Stimulated activated CD4-positive, alpha-beta T cell treated with anti-CD3 and anti-CD28 coated beads, Interleukin-2, amount 100 ng/mL, for 48 hours (primary cell): ENCODE results near the gene FOXP1.

Experiments
- DNase-seq, 2 donors: peaks; one replicate each; pipeline ENCODE4 v3.0.0-alpha.2; 2020

FOXP1 gene

DNA sequence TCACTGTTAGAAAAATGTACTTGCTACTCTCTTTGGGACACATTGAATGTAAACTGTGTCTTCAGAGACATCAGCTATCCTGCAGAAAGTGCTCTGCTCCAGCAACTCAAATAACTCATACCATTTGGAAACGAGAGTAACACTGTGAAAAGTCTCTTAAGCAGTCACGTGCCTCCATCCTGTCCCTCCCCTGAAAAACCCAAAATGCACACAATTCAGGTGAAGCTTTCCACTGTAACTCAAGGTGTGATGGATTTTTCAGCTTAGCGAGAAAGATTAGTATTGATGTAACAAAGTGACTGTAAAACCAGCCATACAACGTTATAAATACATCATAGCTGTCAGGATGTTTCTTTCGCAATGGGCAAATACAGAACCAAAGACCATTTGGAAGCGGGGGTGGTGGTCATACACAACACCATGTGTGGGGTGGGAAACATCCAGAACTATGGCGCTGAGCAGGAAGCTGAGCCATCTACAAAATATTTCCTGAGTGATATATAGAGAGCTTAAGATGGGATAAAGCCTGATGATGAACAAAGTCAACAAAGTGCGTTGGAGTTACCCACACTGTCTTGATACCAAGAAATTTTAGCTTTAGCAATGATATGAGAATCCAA lies 332.3 kb downstream of the FOXP1 start:
- no peak for DNase-seq

DNA sequence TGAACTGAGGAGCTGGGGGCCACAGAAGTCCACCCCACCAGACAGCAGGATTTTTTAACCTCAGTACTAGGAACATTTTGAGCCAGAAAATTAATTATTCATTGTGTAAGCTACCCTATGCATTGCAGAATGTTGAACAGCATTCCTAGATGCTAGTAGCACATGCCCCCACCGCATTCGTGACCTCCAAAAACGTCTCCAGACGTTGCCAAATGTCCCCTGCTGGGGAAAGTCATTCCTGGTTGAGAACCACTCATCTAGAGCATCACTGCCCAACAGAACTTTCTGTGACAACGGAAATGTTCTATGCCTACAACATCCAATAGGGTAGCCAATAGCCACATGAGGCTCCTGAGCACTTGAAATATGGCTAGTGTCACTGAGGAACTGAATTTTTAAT lies 333.5 kb downstream of the FOXP1 start:
- DNase-seq, result no peak

DNA sequence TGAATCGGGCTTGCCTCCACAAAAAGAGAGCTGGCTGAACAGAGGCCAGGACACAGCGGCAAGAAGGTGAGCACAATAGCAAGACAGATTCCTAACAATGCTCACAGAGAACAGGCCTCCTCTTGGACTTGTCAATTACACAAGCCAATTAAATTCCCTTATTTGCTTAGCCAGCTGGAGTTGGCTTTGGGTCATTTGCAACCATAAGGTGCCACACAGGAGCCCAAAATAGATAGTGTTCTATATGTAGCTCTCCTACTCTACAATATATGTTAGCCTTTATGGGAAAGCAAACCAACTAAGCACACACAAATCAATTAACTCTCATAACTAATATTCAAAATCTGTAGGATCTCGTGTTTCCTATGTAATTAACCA lies 335.6 kb downstream of the FOXP1 start:
- DNase-seq, result no peak

DNA sequence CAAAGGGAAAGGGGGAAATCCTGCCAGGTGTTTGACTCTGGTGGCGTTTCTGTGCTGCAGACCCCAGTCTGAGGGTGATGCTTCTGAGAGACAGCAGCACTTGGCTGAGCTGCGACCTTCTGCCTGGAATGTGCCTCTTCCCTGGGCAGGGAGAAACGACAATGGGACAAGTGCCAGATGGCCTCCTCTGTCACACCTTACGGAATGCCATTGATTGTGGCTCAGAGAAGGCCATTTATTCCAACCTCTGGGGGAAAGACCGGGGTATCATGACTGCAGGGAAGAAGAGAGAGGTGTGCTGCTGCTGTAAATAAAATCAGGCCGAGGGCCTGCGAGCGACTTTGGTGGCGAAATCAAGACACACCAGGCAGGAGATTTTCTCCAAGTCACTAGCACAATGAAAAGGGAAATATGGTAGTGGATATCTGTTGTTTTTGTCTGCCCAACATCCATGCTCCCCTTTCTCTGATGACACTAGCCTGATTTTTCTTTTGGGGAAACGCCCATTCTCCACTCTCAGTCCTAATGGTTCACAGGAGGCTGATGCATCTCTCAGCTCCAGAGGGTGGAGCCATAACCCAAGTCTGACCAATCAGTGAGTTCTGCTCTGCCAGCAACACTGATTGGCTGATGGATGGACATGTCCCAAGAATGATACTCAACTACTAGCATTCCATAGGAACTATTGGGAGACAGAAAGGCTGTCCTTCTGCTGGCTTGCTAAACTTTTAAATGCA lies 336.1 kb downstream of the FOXP1 start:
- DNase-seq, result no peak

DNA sequence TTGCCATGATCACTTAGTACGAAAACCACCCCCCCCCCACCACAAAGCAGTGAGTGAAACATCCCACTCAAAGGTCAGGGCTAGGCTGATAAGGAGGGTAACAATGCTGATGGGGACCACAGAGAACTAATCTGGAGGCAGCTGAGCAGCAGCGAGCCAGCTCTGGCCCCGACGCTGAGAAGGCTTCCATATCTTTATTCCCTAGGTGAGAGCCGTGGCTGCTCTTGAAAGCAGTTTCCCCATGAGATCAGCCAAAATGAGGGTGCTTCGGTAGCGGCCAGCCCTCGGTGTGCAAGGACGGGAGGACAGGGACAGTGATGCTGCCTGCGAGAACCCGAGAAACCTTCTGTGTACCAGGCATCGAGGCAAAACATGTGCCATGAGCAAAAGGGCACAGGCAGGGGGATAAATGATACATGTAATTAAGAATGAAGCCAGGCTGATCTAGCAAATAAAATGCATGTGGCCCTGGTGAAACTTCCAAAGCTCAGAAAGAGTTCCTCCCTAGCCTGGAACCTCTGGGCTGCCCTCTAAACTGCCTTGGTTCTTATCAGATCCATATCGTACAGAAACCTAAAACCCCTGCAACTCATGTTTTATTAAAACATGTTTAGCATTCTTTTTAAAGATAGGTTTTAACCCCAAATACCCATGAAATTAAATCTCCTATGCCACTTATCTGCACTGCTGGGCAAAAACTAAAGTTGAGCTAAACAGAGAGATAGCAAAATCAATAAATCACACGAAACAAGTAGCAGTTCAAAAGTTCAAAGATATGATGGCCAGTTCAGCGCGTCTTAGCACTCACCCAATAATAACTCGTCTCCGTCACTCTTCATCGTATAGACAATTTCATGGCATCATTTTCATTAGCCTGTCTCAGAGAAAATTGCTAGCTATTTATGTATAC lies 337.3 kb downstream of the FOXP1 start:
- no peak for DNase-seq

DNA sequence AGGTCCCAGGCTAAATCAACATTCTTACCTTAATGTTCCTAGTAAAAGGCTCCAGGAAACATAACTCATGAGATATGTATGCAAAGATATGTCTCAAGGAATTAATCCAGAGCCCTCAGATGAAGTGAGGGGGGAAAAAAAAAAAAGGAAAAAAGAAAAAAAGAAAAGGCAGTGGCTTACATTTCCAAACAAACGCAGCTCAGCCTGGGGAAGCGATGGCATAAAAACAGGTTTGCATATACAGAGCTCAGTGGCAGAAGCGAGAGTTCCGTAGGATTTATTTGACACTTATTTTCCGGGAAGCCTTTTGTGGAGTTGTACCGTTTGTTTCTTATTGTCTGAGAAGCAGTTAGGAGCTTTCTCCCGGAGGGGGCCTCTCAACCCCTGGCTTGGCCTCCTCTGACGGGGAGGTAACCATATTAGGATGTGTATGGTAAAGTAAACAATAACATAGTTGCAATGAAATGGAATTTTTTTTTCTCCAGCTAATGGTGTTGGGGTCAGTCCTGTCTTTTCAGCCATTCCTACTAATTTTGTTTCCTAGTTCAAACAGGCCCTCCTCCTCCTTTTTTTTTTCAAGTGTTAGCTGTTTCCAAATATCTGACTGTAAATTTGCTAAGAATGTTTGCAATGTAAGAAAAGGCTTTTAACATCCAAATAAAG lies 338.6 kb downstream of the FOXP1 start:
- no peak for DNase-seq

DNA sequence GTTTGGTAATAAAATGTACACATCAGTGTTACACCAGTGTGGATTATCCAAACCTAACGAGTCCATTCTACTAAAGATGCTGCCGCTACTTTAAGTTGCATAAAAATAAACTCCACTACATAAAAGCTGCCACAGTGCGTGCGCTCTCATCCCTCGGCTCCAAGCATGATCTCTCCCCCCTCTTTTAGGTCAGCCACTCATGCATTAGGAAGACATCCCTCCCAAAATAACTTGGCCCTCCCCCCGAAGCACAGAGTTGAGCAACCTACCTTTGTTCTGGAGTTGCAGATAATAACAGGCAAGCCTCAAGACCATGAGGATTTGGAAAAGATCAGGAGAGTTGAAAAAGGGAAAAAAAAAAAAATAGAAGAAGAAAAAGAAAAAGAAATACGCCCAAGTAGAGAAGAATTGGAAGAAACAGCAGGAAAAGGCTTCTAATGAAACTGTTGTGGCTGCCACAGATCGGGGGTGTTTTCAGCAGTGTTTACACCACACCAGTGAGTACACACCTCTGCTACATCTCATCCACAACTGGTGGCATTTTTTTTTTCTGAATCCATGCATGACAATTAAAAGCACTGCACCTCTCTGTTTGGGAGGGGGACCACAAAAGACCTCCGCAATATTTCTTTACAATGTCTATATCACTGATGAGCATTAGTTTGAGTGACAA lies 339.2 kb downstream of the FOXP1 start:
- DNase-seq, result no peak

DNA sequence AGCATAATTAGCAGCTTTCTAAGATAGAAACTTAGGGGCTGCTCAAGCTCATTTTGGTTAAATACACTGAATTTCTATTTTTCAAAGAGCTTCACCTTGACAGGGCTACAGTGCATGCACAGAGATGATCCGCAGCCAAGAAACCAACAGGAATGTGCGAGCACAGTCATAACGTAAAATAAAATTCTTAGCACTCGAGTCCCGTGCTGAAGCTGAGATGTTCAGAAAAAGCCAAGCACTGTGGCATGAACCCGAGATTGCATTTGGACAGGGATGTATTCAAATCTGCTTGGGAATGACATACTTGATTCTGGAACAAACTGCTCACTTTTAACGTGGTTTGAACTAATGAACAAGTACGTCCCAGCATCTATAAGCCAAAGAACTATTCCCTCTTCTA lies 340.3 kb downstream of the FOXP1 start:
- DNase-seq, result no peak

DNA sequence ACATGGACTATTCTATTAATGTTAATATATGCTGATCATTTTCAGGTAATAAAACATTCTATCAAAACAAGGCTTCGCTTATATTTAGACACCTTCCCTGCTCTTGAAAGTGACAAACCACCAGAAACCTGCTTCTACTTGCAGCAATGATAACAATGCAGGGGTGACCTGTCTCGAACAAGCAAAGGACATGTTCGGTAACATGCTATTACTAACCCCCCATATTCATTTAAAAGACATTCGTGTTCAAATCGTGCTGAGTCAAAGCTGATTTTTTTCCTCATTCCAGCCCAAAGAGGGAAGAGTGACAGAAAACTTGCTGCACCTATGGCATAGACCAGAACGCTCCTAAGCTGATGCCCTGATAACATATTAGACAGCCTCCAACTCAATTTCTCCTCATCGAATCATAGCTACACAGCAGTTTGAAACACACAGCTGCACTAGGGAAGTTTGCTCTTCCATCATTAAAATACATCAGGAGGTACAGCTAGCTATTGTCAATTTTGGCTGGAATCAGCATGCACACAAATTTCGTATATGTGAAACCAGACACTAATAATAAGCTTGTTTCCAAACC lies 341.5 kb downstream of the FOXP1 start:
- no peak for DNase-seq

DNA sequence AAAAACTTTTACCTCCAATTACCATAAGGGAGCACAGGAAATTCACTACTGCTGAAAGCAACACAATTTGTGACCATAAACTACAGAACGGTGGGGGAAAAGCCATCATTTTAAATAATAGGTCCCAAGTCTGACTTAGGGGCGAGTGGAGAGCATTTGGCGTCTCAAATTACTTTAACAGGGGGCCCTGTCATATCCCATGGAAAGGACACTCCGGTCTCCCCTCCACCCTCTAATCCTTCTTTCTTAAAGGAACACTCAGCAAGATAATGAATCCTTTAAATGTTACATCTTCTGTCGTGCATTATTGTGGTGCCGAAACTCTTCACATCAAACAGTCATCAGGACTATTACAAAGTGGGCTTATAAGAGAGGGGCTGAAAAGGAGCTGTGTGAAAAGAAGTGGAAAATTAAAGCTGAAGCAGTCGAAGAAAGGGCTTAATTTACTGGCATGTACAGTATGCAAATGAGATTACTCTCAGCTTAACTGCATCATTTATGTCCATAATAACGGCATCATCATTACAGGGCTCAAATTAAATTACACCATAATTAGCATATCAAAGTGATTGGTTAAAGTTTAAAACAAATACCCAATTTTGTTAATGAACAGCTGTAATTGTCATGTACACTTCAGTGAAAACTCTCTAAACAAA lies 342.2 kb downstream of the FOXP1 start:
- no peak for DNase-seq

DNA sequence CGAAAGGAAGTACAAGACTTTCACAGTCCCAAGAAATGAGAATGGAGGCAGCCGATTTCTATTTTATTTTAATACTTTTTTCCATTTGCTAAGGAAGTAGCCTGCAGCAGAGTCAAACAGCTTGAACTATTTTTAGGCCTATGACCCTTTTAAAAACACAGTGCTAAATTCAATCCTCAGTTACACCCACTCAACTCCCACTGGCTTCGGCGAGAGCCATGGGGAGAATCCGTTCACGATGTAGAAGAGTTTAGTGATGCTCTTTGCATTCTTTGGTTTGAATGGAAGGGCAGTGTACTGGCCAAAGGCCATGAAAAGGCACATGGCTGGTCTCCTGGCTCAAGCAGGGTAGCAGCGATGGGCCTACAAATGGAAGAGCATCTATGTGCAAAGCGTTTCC lies 343.5 kb downstream of the FOXP1 start:
- DNase-seq, result no peak

DNA sequence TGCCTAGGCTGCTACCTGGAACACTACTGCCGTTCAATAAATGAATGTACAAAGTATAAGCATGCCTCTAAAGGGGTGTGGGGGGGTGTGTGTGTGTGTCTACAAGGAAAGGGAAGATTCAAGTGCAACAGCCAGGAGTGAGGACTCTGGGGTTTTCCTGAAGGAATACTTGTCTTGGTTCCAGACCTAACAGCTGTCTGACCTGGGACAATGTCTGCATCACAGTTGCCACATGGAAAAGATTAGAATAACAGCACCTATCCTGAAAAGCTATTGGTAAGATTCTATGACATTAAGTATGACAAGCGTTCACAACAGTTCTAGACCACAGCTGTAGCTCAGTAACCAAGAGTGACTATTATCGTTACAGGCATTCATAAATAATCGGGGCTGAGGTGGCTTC lies 345.2 kb downstream of the FOXP1 start:
- no peak for DNase-seq

DNA sequence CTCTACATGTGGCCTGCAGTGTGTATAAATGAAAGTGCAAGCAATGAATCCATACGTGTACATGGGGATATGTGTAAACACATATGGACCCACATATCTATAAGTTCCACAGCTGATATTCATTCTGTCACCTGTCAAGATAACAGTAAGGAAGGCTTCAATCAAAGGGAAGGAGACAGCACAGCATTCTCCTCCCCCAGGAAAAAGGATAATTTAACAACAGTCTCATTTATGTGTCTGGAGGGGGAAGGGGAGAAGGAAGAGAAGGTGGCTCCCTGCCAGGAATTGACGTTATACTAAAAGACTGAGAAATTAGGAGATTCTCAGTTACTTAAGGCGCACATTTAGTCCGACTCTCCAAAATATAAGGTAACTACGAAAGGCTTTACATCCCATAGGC lies 345.9 kb downstream of the FOXP1 start:
- DNase-seq, result no peak

DNA sequence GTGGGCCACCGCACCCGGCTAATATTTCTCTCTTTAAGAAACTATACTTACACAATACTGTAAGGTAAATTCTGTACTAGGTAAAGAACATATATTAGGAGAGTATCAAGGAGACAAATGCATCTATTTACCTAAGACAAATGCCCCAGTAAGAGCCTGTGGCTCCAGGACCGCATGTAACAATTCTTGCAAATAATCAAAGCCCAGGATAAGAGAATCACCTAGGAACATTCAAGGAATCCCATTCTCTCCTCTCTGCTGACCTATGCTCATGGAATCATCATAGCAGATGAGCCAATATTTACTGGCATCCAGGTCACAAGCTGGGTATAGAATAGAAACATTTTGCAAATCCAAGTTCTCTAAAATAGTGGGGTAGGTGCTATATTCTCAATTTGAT lies 347.7 kb downstream of the FOXP1 start:
- no peak for DNase-seq

DNA sequence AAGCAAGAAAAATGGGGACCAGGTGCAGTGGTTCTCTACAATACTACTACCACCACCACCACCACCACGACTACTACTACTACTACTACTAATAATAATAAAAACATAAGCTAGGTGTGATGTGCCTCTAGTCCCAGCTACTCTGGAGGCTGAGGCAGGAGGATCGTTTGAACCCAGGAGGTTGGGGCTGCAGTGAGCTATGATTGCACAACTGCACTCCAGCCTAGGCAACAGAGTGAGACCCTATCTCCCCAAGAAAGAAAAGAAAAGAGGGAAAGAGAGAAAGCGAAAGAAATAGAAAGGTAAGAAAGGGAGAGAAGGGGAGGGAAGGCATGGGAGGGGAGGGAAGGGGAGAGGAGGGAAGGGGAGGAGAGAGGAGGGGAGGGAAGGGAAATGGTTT lies 350.6 kb downstream of the FOXP1 start:
- no peak for DNase-seq

DNA sequence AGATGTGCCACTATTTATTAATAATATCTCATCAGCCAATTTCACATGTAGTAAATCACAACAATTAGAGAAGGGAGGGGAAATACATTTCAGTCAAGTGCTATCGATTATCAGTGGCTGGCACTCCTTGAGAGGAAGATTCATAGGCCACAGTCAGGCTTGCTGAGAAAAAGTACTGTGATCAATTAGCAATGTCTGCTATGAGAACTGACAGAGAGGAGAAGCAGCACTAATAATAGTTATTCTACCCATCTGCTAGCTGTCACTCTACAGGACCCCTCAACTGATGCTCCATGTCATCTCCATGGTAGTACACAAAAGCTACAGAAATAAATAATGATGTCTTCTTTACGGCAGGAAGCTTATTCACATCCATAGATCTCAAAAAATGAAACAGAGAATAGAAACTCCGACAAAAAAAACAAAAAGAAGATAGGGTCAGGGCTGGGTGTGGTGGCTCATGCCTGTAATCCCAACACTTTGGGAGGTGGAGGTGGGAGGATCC lies 351.3 kb downstream of the FOXP1 start:
- no peak for DNase-seq

DNA sequence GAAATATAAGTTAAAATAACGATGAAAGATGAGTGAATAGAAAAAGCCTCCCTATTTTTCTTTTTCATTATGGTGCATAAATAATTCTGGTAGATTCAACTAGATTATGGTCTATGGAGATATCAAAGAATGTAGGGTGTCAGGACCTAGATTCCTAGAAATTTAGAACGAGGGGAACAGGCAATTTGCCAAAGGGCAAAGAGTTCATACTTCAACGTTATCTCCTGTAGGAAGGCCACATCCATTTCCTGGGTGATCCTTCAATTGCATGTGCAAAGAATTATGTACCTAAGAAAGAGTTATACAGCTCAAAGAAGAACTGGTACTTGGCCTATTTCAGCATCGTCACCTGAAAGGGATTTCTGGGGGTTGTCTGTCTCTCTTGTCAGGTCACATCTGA lies 351.8 kb downstream of the FOXP1 start:
- DNase-seq, result no peak

DNA sequence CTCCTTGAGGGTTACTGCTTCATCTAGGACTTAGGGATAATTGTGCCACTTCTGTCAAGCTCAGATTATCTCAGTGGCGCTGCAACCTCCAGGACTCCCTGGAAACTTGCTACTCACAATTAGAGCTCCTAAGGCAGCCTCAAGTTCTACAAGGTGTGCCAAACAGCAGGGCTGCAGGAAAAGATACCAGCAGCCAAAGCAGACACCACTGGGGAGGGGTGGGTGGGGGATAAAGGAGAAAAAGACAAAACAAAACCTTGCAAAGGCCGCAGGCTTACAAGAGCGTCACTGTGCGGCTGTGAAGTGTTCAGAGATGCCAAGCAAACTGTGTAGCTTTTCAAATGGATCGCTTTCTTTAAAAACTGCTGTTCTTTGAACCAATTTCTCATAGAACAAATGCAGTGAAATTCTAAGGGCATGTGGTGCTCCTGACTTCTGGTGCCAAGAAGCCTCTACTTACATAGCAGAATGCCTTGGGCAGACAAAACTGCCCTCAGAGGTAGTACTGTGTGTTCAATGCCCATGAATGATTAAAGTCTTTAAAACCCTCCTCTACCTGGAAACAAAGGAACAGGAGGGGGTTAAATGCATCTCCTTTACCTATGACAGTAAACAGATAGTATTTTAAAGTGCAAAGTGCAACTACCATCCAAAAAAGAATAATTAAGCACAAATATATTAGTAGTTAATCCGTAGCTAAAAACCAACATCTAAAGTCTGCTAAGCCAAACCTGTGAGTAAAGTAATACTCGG lies 353.4 kb downstream of the FOXP1 start:
- DNase-seq, result no peak

DNA sequence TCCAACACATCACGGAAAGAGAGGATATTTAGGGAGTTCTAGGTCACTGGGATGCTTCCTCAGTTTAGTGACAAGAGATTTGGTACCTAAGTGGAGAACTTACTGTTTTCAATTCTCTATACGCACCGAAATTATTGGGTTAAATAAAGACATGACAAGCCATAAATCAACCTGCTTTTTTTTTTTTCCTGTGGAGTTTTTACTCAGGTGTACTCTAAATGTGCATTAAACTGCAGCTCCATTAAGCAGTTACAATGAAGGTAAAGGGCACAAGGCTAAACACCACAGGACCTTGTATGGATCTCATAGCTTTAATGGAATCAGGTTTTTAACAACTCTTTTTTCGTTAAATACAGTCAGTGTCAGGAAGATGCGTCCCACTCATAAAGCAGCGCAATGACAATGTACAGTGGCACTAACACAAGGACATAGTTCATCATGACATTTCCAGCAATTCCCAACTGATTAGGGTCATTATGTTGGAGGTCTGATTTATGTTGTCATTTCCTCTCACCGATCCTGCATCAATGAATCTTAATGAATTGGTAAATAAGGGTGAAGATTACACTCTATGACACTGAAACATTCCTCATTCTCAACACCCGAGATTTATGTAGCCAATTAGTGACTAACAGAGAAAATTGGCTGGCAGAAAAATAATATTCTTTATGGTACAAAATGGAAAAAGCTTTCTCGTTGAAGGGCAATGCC lies 355.2 kb downstream of the FOXP1 start:
- DNase-seq, result no peak

DNA sequence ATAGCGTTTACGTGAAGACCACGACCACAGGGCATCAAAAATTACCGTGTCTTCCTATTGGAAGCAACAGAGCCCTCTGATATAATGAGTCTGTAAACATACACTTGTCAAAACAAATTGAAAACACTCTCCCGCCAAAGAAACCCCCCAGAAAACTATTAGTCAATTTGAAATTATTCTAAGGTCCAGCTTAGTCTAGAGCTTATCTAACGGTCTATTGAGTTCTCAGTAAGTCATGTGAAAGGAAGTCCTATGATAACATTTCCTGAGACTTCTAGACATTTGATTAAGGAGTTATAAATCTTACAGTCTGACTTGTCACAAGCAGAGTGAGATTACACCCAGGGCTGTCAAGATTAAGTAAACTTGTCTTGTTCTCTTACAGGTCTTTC lies 356.3 kb downstream of the FOXP1 start:
- DNase-seq, result no peak
